Fibroblast of skin of left biceps (primary cell): ENCODE data around the gene RIMBP2.

Source experiments
- DNase-seq, 2 experiments: peaks; one replicate each; pipeline ENCODE4 v3.0.0-alpha.2; 2013; ENCODE audit warnings: low read depth in 2 of 2

Gene RIMBP2

GRCh38 chr12:130540376-130540775, 175.7 kb downstream of the RIMBP2 start:
- DNase-seq: no peak

- DNase-seq: no peak
Measured at GRCh38 chr12:130538343-130539095, 177.6 kb downstream of the RIMBP2 start.

GRCh38 chr12:130537655-130538054, 178.4 kb downstream of the RIMBP2 start:
- DNase-seq: no peak

GRCh38 chr12:130537051-130537450, 179.0 kb downstream of the RIMBP2 start:
- DNase-seq: no peak

GRCh38 chr12:130530429-130530828, 185.7 kb downstream of the RIMBP2 start:
- no peak for DNase-seq

- no peak for DNase-seq
Measured at GRCh38 chr12:130529781-130530180, 186.3 kb downstream of the RIMBP2 start.

- no peak for DNase-seq
Measured at GRCh38 chr12:130527239-130527638, 188.9 kb downstream of the RIMBP2 start.

- no peak for DNase-seq
Measured at GRCh38 chr12:130526813-130527212, 189.3 kb downstream of the RIMBP2 start.

- DNase-seq: no peak
Measured at GRCh38 chr12:130525384-130526172, 190.5 kb downstream of the RIMBP2 start.

GRCh38 chr12:130524759-130525158, 191.3 kb downstream of the RIMBP2 start:
- no peak for DNase-seq

- DNase-seq: no peak
Measured at GRCh38 chr12:130523863-130524614, 192.1 kb downstream of the RIMBP2 start.

- DNase-seq: no peak
Measured at GRCh38 chr12:130523208-130523607, 192.9 kb downstream of the RIMBP2 start.

GRCh38 chr12:130522244-130522834, 193.8 kb downstream of the RIMBP2 start:
- no peak for DNase-seq

GRCh38 chr12:130521375-130522124, 194.5 kb downstream of the RIMBP2 start:
- DNase-seq: no peak

- DNase-seq: no peak
Measured at GRCh38 chr12:130520784-130521183, 195.3 kb downstream of the RIMBP2 start.

- DNase-seq: no peak
Measured at GRCh38 chr12:130517588-130517987, 198.5 kb downstream of the RIMBP2 start.

- DNase-seq: no peak
Measured at GRCh38 chr12:130514149-130514551, 201.9 kb downstream of the RIMBP2 start.

GRCh38 chr12:130513556-130513955, 202.5 kb downstream of the RIMBP2 start:
- DNase-seq: no peak

- no peak for DNase-seq
Measured at GRCh38 chr12:130511285-130511684, 204.8 kb downstream of the RIMBP2 start.

- no peak for DNase-seq
Measured at GRCh38 chr12:130509454-130509853, 206.6 kb downstream of the RIMBP2 start.

GRCh38 chr12:130508847-130509246, 207.3 kb downstream of the RIMBP2 start:
- DNase-seq: no peak
